ENCODE data around the gene CZIB. TPM values are rescaled to one million over a fixed set of nuclear protein-coding genes. Genes with fewer than 3 reads are reported as not detected.

Gene CZIB
- total and polyA plus RNA-seq, 4 experiments from 2014 or later = 62.0 to 101 (median 82.5) TPM

DNA sequence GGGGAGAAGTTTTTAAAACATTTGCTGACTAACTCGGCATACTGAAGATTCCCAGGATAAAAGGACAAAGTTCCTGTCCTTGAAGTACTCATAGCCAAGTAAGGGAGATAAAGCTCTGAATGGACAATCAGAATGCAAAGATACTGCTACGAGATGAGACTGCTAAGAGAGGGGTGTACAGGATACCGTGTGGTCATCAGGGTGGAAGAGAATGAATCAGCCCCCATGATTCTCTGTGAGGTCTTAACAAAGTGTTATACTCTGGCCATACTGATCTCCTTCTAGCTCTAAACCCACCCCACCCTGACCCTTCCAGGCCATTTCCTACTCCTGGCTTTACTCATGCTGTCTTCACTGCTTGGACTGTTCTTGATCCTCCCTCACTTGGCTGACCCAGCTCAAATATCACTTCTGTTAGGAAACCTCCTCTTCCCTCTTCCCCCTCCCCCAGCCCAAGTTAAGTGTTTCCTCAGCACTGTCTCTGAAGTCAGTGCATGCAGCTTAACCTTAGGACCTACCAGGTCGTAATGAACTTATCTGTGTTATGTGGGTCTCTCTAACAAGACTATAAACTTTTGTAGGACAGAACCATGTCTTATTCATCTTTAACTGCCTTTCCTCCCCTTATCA, 33.7 kb upstream of the CZIB start:
- intact Hi-C loops (cut with micrococcal nuclease) = no loop called here
- Mint-ChIP-seq H3K36me3 (peaks cover 11 to 43% of the 10 kb centered on the region in 2 donors), H3K4me1 (no peaks in the 10 kb centered on the region), H3K27me3 (no peaks in the 10 kb centered on the region), H3K4me3 (no peak overlapping the region), H3K27ac (peak overlapping the region in 1 of 7 donors; percentile 55), H3K9me3 (no peaks in the 10 kb centered on the region)
- ChIA-PET POLR2A (ENCODE audit: partially characterized antibody) (no interaction called here), CTCF (ENCODE audit: partially characterized antibody) (interaction anchor here (1.4 kb wide), 1 partner anchor 24 kb away, joined by 5 read pairs; no protein-coding TSS in a partner anchor)
- H3K27me3 ChIP-seq (ENCODE audit: insufficient read depth, low read length) = no peaks in the 10 kb centered on the region
- H3K27ac ChIP-seq (ENCODE audit: low read depth, low read length) = no peak overlapping the region
- H3K4me3 ChIP-seq (ENCODE audit: low read length in 2 of 2) = no peak overlapping the region
- no peaks in the 10 kb centered on the region for H3K9me3 ChIP-seq (ENCODE audit: control insufficient read depth in 1 of 2, low read length in 2 of 2)
- H3K4me1 ChIP-seq (ENCODE audit: insufficient read depth, low read length) = no peaks in the 10 kb centered on the region
- no peaks in the 10 kb centered on the region for H3K36me3 ChIP-seq (ENCODE audit: insufficient read depth, low read length)
- DNase-seq = no peak

DNA sequence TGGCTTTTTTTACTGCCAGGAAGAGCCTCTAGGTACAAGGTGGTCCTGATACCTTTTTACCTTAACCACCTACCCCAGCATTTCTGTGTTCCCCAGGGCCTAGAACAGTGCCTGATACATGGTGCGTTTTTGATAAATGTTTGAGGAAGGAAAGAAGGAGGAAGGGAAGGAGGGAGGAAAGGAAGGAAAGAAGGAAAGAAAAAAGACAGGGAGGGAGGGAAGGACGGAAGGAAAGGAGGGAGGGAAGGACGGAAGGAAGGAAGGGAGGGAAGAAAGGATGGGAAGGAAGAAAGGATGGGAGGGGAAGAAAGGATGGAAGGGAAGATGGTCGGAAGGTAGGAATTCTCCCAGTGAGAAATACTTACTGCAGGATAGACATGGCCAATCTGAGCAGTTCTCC, 29.9 kb upstream of the CZIB start:
- H3K27me3 Mint-ChIP-seq = no peaks in the 10 kb centered on the region
- Histone ChIP-seq H3K27ac (ENCODE audit: low read depth, low read length) (no peak overlapping the region), H3K36me3 (ENCODE audit: insufficient read depth, low read length) (no peaks in the 10 kb centered on the region), H3K4me3 (ENCODE audit: low read length in 2 of 2) (no peak overlapping the region), H3K27me3 (ENCODE audit: insufficient read depth, low read length) (no peaks in the 10 kb centered on the region), H3K4me1 (ENCODE audit: insufficient read depth, low read length) (no peaks in the 10 kb centered on the region), H3K9me3 (ENCODE audit: control insufficient read depth in 1 of 2, low read length in 2 of 2) (no peaks in the 10 kb centered on the region)
- H3K36me3 Mint-ChIP-seq = peaks cover 11 to 27% of the 10 kb centered on the region in 2 donors
- no peaks in the 10 kb centered on the region for H3K9me3 Mint-ChIP-seq
- ChIA-PET POLR2A (ENCODE audit: partially characterized antibody) (no interaction called here), CTCF (ENCODE audit: partially characterized antibody) (interaction anchor here (1.3 kb wide), 1 partner anchor 28 kb away, joined by 3 read pairs; no protein-coding TSS in a partner anchor)
- no peaks in the 10 kb centered on the region for H3K4me1 Mint-ChIP-seq
- intact Hi-C loops (cut with micrococcal nuclease) = no loop called here
- no peak for DNase-seq
- H3K4me3 Mint-ChIP-seq = no peak overlapping the region
- H3K27ac Mint-ChIP-seq = no peak overlapping the region

DNA sequence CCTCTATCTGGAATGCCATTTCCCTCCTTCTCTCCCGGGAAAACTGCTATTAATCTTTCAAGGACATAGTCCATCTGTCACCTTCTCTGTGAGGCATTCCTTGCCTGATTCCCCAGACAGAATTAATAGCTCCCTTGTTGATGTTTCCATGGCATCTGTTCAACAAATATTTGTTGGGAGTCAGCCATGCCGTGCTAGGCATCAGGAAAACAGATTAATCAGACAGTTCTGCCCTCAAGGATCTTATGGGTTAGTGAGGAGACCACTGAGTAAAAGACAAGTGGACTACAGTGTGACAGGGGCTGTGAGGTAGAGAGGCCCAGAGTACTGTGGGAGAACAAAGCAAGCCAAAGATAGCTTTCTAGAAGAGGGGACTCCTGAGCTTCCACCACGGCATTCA, 29.3 kb upstream of the CZIB start:
- ChIA-PET POLR2A (ENCODE audit: partially characterized antibody) (no interaction called here), CTCF (ENCODE audit: partially characterized antibody) (interaction anchor here (1.3 kb wide), 1 partner anchor 29 kb away, joined by 3 read pairs; no protein-coding TSS in a partner anchor)
- no peaks in the 10 kb centered on the region for H3K9me3 Mint-ChIP-seq
- Histone ChIP-seq H3K36me3 (ENCODE audit: insufficient read depth, low read length) (no peaks in the 10 kb centered on the region), H3K9me3 (ENCODE audit: control insufficient read depth in 1 of 2, low read length in 2 of 2) (no peaks in the 10 kb centered on the region), H3K27me3 (ENCODE audit: insufficient read depth, low read length) (no peaks in the 10 kb centered on the region), H3K27ac (ENCODE audit: low read depth, low read length) (no peak overlapping the region), H3K4me1 (ENCODE audit: insufficient read depth, low read length) (no peaks in the 10 kb centered on the region), H3K4me3 (ENCODE audit: low read length in 2 of 2) (no peak overlapping the region)
- no peak overlapping the region for H3K4me3 Mint-ChIP-seq
- H3K27ac Mint-ChIP-seq = no peak overlapping the region
- H3K27me3 Mint-ChIP-seq = no peaks in the 10 kb centered on the region
- intact Hi-C loops (cut with micrococcal nuclease) = no loop called here
- H3K4me1 Mint-ChIP-seq = no peaks in the 10 kb centered on the region
- H3K36me3 Mint-ChIP-seq = peaks cover 10 to 27% of the 10 kb centered on the region in 2 donors
- no peak for DNase-seq

DNA sequence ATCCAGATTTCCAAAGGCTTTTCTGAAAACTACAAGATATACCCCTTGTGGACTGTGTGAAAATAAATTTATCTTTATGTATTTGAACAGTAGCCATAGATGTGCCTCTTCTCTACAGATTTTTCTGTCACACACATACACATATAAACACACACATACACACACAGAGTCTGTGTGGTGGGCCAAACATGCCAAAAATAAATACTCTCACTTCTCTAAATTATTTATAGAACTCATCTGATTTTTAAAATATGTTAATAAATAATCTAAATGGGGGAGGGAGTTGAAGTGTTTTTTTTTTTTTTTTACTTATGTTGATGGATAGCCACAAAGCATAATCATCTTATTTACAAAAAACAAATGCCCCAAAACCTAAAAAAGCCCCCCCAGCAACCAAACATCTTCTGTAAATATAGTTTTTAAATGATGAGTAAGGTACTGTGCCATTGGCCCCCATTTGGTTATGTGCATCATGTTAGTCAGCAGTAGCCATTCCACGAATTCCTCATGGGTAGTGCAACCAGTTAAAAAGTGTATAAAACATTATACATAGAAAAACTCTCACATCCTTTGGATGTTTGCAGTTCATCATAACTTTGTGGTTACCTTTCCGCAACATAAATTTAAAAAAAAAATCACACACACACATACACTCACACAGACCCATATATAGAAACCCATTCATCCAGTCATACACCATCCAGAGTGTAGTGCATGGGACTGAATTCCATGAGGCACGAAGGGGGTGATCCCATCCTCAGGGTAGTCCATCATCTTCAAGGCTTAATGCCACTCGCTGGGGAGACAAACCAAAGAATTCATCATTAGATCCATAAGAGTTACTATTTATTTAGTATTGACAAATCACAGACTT, 26.1 kb upstream of the CZIB start:
- H3K4me3 ChIP-seq (ENCODE audit: low read length in 2 of 2) = no peak overlapping the region
- no peaks in the 10 kb centered on the region for H3K4me1 ChIP-seq (ENCODE audit: insufficient read depth, low read length)
- H3K9me3 ChIP-seq (ENCODE audit: control insufficient read depth in 1 of 2, low read length in 2 of 2) = no peaks in the 10 kb centered on the region
- H3K27ac ChIP-seq (ENCODE audit: low read depth, low read length) = no peak overlapping the region
- no peak overlapping the region for H3K4me3 Mint-ChIP-seq
- no peaks in the 10 kb centered on the region for H3K4me1 Mint-ChIP-seq
- no peaks in the 10 kb centered on the region for H3K36me3 ChIP-seq (ENCODE audit: insufficient read depth, low read length)
- peaks cover 5 to 15% of the 10 kb centered on the region in 2 donors for H3K36me3 Mint-ChIP-seq
- no peaks in the 10 kb centered on the region for H3K27me3 ChIP-seq (ENCODE audit: insufficient read depth, low read length)
- CTCF ChIA-PET (ENCODE audit: partially characterized antibody) = no interaction called here
- DNase-seq = no peak
- no peak overlapping the region for H3K27ac Mint-ChIP-seq
- no peaks in the 10 kb centered on the region for H3K27me3 Mint-ChIP-seq
- POLR2A ChIA-PET (ENCODE audit: partially characterized antibody) = interaction anchor here (1.0 kb wide), 1 partner anchor 8 kb away, joined by 3 read pairs; the partner anchor contains the start of gene MAGOH
- intact Hi-C loops (cut with micrococcal nuclease) = no loop called here
- no peaks in the 10 kb centered on the region for H3K9me3 Mint-ChIP-seq

DNA sequence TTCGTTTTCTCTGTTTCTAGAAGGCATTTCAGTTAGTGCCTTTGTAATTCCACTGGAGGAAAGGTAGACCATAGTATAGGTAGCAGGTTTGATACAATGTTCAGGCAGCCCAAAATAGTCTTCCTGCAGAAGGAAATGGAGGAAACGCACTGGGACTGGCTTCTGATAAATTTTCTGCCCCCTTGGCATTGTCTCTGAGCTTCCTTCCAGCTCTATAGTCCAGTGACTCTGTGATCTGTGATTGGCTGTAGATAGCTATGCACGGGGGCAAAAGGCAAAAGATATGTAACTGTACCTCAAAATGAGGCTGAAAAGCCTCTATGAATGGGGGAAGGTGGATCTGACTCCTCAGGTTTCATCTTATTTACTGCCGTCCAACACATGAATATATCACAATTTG, 23.7 kb upstream of the CZIB start:
- H3K27ac ChIP-seq (ENCODE audit: low read depth, low read length) = no peak overlapping the region
- Mint-ChIP-seq H3K4me3 (no peak overlapping the region), H3K4me1 (peaks cover 0 to 2% (median under 1%) of the 10 kb centered on the region in 4 donors), H3K36me3 (peaks cover 0 to 4% of the 10 kb centered on the region in 2 donors), H3K9me3 (no peaks in the 10 kb centered on the region), H3K27me3 (no peaks in the 10 kb centered on the region), H3K27ac (peak overlapping the region in 2 of 7 donors; percentile 39 to 48)
- POLR2A ChIA-PET (ENCODE audit: partially characterized antibody) = no interaction called here
- no peaks in the 10 kb centered on the region for H3K9me3 ChIP-seq (ENCODE audit: control insufficient read depth in 1 of 2, low read length in 2 of 2)
- no peaks in the 10 kb centered on the region for H3K36me3 ChIP-seq (ENCODE audit: insufficient read depth, low read length)
- CTCF ChIA-PET (ENCODE audit: partially characterized antibody) = no interaction called here
- H3K4me1 ChIP-seq (ENCODE audit: insufficient read depth, low read length) = peaks cover 1% of the 10 kb centered on the region
- no peak overlapping the region for H3K4me3 ChIP-seq (ENCODE audit: low read length in 2 of 2)
- DNase-seq = no peak
- H3K27me3 ChIP-seq (ENCODE audit: insufficient read depth, low read length) = no peaks in the 10 kb centered on the region
- intact Hi-C loops (cut with micrococcal nuclease) = no loop called here

DNA sequence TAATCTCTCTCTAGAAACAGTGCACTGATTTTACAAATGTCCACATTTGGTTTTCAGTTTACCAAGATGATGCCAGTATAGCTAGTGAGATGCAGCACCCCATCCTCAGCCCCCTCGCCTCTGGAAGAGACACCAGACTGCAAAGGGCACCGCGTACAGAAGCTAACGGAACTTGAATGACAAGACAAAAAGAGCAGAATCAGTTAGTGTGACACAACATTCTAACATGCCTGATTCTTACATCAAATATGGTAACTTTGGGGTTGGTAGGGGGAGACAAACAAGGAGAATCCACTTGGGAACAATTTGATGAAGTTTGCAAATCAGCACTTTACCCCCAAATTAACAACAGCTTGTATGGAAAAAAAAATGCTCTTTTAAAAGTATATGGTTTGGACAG, 21.9 kb upstream of the CZIB start:
- H3K36me3 Mint-ChIP-seq = peaks cover 0 to 13% of the 10 kb centered on the region in 2 donors
- no peaks in the 10 kb centered on the region for H3K9me3 ChIP-seq (ENCODE audit: control insufficient read depth in 1 of 2, low read length in 2 of 2)
- H3K27ac Mint-ChIP-seq = no peak overlapping the region
- ChIA-PET CTCF (ENCODE audit: partially characterized antibody) (no interaction called here), POLR2A (ENCODE audit: partially characterized antibody) (no interaction called here)
- no peak overlapping the region for H3K4me3 Mint-ChIP-seq
- intact Hi-C loops (cut with micrococcal nuclease) = no loop called here
- H3K4me1 ChIP-seq (ENCODE audit: insufficient read depth, low read length) = peaks cover 14% of the 10 kb centered on the region
- no peaks in the 10 kb centered on the region for H3K27me3 ChIP-seq (ENCODE audit: insufficient read depth, low read length)
- H3K27ac ChIP-seq (ENCODE audit: low read depth, low read length) = no peak overlapping the region
- DNase-seq = no peak
- peaks cover 11 to 19% (median 15%) of the 10 kb centered on the region in 4 donors for H3K4me1 Mint-ChIP-seq
- no peaks in the 10 kb centered on the region for H3K36me3 ChIP-seq (ENCODE audit: insufficient read depth, low read length)
- H3K4me3 ChIP-seq (ENCODE audit: low read length in 2 of 2) = no peak overlapping the region
- H3K27me3 Mint-ChIP-seq = no peaks in the 10 kb centered on the region
- peaks cover 0 to 3% (median 0%) of the 10 kb centered on the region in 8 donors for H3K9me3 Mint-ChIP-seq

DNA sequence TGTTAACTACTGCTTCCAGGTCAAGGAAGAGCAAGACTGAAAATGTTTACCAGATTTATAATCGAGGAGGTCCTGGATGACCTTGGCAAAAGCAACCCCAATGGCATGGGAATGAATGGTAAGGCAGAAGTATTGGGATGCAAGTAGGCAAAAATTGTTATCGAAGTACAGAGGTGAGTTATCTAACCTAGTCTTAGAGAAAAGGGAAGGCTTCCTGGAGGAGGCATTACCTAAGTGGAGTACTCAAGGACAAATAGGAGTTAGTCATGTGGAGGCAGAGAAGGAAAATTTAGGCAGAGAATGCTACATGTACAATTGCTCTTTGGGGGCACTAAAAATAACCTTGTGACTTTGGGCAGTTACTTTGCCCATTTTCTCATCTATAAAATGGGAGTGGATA, 21.4 kb upstream of the CZIB start:
- H3K9me3 Mint-ChIP-seq = peaks cover 0 to 3% (median 0%) of the 10 kb centered on the region in 8 donors
- H3K4me3 Mint-ChIP-seq = no peak overlapping the region
- H3K36me3 ChIP-seq (ENCODE audit: insufficient read depth, low read length) = no peaks in the 10 kb centered on the region
- peaks cover 20% of the 10 kb centered on the region for H3K4me1 ChIP-seq (ENCODE audit: insufficient read depth, low read length)
- peaks cover 11 to 25% (median 17%) of the 10 kb centered on the region in 4 donors for H3K4me1 Mint-ChIP-seq
- intact Hi-C loops (cut with micrococcal nuclease) = no loop called here
- H3K9me3 ChIP-seq (ENCODE audit: control insufficient read depth in 1 of 2, low read length in 2 of 2) = no peaks in the 10 kb centered on the region
- no peaks in the 10 kb centered on the region for H3K27me3 ChIP-seq (ENCODE audit: insufficient read depth, low read length)
- H3K27me3 Mint-ChIP-seq = no peaks in the 10 kb centered on the region
- POLR2A ChIA-PET (ENCODE audit: partially characterized antibody) = no interaction called here
- no peak overlapping the region for H3K27ac ChIP-seq (ENCODE audit: low read depth, low read length)
- DNase-seq = no peak
- peaks cover 0 to 13% of the 10 kb centered on the region in 2 donors for H3K36me3 Mint-ChIP-seq
- peak overlapping the region in 2 of 7 donors; percentile 10 to 40 for H3K27ac Mint-ChIP-seq
- CTCF ChIA-PET (ENCODE audit: partially characterized antibody) = no interaction called here
- H3K4me3 ChIP-seq (ENCODE audit: low read length in 2 of 2) = no peak overlapping the region

Data from CD4-positive, alpha-beta memory T cell (primary cell).